Stimulated activated CD4-positive, alpha-beta T cell treated with anti-CD3 and anti-CD28 coated beads, Interleukin-2, amount 100 ng/mL, for 48 hours (primary cell): ENCODE measurements around the gene ZBTB42.
A peak's percentile ranks its signal among the peaks of the same experiment; 100 is the strongest.

Experiments
- DNase-seq, 2 donors: peaks; one replicate each; pipeline ENCODE4 v3.0.0-alpha.2; 2020

The ZBTB42 gene

GRCh38 chr14:104770072-104770579 lies 30.8 kb upstream of the ZBTB42 start:
- DNase-seq: no peak

- DNase-seq: peak in 1 of 2 donors; percentile 19
Measured at GRCh38 chr14:104770851-104771272, 30.0 kb upstream of the ZBTB42 start.

- DNase-seq: no peak
Measured at GRCh38 chr14:104771374-104771773, 29.5 kb upstream of the ZBTB42 start.

- no peak for DNase-seq
Measured at GRCh38 chr14:104771918-104772706, 28.8 kb upstream of the ZBTB42 start.

- no peak for DNase-seq
Measured at GRCh38 chr14:104772707-104773504, 28.0 kb upstream of the ZBTB42 start.

- no peak for DNase-seq
Measured at GRCh38 chr14:104773505-104774452, 27.1 kb upstream of the ZBTB42 start.

GRCh38 chr14:104774453-104775072 lies 26.3 kb upstream of the ZBTB42 start:
- DNase-seq: no peak

GRCh38 chr14:104775073-104775489 lies 25.8 kb upstream of the ZBTB42 start:
- no peak for DNase-seq

GRCh38 chr14:104776481-104776880 lies 24.4 kb upstream of the ZBTB42 start:
- DNase-seq: no peak

GRCh38 chr14:104776961-104777807 lies 23.7 kb upstream of the ZBTB42 start:
- no peak for DNase-seq

GRCh38 chr14:104777808-104778249 lies 23.1 kb upstream of the ZBTB42 start:
- DNase-seq: no peak

GRCh38 chr14:104778694-104779331 lies 22.1 kb upstream of the ZBTB42 start:
- no peak for DNase-seq

GRCh38 chr14:104779776-104780512 lies 21.0 kb upstream of the ZBTB42 start:
- DNase-seq: no peak

- DNase-seq: no peak
Measured at GRCh38 chr14:104780513-104781030, 20.3 kb upstream of the ZBTB42 start.

- DNase-seq: no peak
Measured at GRCh38 chr14:104781271-104782077, 19.4 kb upstream of the ZBTB42 start.

GRCh38 chr14:104782086-104782807 lies 18.7 kb upstream of the ZBTB42 start:
- no peak for DNase-seq

GRCh38 chr14:104782808-104783139 lies 18.1 kb upstream of the ZBTB42 start:
- no peak for DNase-seq
